GM12892 (cell line): ENCODE data around the gene NACC2.

ENCODE experiments used
- DNase-seq: peaks from one replicate; pipeline ENCODE4 v3.0.0; 2011; ENCODE audit not compliant: insufficient read length
- FAIRE-seq: peaks from 2 replicates; lab custom pipeline; 2011; peaks lifted over from hg19 to GRCh38; lab: Jason Lieb, UNC
- POLR2A ChIP-seq: IDR thresholded peaks from 2 replicates; pipeline ENCODE4 v1.6.1; 2011; ENCODE audit warnings: low read depth, low read length, control low read depth
- POLR2AphosphoS5 ChIP-seq: IDR thresholded peaks from 2 replicates; pipeline ENCODE4 v1.6.1; 2011; ENCODE audit warnings: low read depth, low read length, control low read depth
- TAF1 ChIP-seq: IDR thresholded peaks from 2 replicates; pipeline ENCODE4 v1.6.1; 2011; ENCODE audit warnings: low read depth, mild to moderate bottlenecking, control low read depth, low read length, borderline replicate concordance

NACC2 gene

DNA sequence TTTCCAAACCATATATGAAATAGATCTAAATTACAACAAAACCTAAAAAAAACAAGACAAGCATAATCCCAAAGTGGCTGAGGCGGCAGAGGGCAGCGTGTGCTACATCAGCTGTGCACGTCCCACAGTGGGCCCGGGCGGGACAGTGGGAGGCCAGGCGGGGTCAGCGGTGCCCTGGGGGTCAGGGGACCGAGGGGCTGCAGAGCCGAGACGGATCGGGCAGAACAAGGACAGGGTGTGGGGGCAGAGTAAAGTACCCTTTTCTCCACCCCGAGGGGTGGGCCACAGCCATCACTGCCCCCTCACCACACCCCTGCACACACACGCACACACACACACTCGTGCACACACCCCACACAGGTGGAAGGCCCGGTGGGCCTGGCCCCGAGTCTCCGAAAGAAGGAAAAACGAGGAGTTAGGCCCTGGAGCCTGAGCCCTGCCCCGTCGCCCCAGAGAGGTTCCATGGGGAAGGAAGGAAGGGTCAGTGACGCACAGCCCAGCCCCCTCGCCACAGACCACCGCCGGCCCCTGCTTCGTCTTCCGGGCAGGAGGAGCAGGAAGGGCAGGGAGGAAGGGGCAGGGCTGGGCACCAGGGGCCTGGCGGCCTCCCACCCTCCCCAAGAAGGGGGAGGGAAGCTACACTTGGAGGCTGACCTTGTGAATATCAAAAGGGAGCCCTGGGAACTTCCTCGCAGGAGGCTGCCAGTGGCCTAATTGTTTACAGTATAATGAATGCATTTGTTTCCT lies 84.3 kb downstream of the NACC2 start:
- no peak for TF ChIP-seq POLR2A
- TF ChIP-seq TAF1 = no peak
- TF ChIP-seq POLR2AphosphoS5 = no peak
- FAIRE-seq (no peak), DNase-seq (no peak)

DNA sequence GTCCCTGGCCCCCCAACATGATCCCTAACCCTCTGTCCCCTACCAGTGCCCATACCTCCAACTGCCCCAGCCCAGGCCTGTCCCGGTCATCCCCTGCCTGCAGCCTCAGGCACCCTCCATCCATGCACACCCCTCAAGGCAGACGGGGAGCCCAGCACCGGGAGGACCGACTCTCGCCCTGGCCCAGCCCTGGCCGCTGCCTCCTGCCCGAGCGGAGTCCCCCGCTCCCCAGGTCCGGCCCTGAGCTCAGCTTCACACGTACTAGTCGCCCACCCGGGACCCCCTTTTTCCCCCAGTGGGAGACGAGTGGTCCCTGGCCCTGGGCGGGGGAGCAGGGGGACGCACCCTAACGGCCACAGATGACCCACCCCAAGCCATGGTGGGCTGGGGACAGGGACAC lies 84.9 kb downstream of the NACC2 start:
- TF ChIP-seq POLR2A = no peak
- no peak for TF ChIP-seq TAF1
- TF ChIP-seq POLR2AphosphoS5 = no peak
- DNase-seq (no peak), FAIRE-seq (no peak)

DNA sequence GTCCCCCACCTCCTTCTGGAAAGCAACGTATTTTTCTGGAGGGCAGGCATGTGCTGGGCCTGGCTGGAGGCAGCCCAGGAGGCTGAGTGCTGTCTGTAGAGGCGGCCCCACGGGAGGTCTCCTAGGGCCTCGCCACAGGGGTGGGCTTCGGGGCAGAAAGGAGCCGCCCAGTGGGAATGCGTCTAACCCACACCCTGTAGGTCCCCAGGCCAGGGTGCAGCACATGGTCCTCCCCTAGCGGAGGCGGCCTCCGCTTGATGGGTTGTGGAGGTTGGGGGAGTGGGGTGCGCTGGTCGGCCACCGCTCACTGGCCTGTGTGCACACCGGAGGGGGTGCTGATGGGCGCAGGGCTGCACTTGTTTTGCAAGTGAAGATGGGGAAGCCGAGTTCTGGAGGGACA lies 85.6 kb downstream of the NACC2 start:
- FAIRE-seq = no peak
- TF ChIP-seq POLR2A (no peak), POLR2AphosphoS5 (no peak), TAF1 (no peak)
- no peak for DNase-seq

GRCh38 chr9:136008693-136008997 lies 86.4 kb downstream of the NACC2 start:
- DNase-seq (no peak), FAIRE-seq (no peak)
- no peak for TF ChIP-seq POLR2AphosphoS5

GRCh38 chr9:136007934-136008692 lies 87.0 kb downstream of the NACC2 start:
- no peak for FAIRE-seq

GRCh38 chr9:136007276-136007933 lies 87.7 kb downstream of the NACC2 start:
- FAIRE-seq (no peak), DNase-seq (no peak)
- TF ChIP-seq POLR2A (no peak), POLR2AphosphoS5 (no peak), TAF1 (no peak)

More at GRCh38 chr9:136007934-136008692, 87.0 kb downstream of the NACC2 start:
- DNase-seq = no peak
- TF ChIP-seq POLR2AphosphoS5 = no peak
- no peak for TF ChIP-seq POLR2A
- no peak for TF ChIP-seq TAF1

- no peak for TF ChIP-seq POLR2A
- no peak for TF ChIP-seq POLR2AphosphoS5
- no peak for TF ChIP-seq TAF1
- DNase-seq (no peak), FAIRE-seq (no peak)
Observed at GRCh38 chr9:136006169-136006568, 88.9 kb downstream of the NACC2 start.

DNA sequence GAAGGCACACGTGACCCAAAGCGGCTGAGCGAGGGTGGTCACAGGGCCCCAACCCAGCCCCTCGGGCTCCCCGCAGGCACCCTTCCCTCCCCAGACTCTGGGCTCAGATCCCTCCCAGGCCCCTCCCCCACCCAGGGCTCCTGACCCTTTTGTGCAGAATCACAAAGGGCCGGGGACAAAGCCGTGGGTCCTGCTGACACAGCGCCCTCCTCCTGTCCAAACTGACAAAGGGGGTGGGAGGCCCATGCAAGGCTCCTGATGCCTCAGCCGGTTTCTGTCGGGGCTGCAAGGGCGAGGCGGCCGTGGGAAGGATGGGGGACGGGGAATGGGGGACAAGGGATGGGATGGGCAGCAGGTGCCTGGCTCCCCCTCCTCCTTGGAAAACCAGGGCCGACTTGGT lies 90.4 kb downstream of the NACC2 start:
- no peak for FAIRE-seq
- TF ChIP-seq TAF1 (no peak), POLR2A (no peak), POLR2AphosphoS5 (no peak)
- DNase-seq = no peak

- DNase-seq (no peak), FAIRE-seq (no peak)
- TF ChIP-seq POLR2AphosphoS5 (no peak), POLR2A (no peak), TAF1 (no peak)
Observed at GRCh38 chr9:136004219-136004618, 90.9 kb downstream of the NACC2 start.

DNA sequence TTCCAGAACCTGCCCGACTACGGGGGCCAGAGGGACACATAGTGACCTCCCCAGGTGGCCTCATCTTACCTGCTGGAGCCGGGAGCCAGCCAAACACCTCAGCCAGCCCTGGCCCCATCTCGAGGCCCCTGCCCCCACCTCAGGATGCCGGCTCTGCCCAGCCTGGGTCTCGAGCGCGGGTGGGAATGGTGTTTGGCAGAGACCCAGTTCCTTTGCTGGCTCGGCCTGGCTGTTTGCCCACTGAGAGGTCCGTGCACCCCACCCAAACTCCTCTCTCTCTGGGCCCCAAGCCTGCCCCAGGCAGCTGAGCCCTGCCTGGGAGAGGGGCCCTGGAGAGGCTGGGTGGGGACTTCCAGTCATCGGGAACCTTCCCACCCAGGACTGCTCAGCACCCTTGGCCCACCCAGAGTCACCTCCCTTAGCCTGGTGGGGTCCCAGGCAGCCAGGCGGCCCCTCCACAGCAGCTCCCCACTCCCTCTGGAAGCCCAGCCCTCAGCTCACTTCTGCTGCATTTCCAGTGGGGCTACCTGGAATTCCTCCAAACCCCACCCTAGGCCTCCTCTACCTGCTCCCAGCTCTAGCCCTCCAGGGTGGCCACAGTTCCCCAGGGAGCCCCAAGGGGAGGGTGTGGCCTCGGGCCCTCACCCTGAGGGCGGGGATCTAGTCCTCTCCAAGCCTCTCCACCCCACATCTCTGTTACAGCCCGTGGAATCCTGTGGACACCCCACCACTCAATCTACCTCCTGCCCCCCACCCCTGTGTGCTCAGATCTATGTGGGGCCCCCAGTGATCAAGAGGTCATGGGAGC lies 91.5 kb downstream of the NACC2 start:
- TF ChIP-seq POLR2A = no peak
- no peak for TF ChIP-seq POLR2AphosphoS5
- no peak for TF ChIP-seq TAF1
- no peak for DNase-seq
- no peak for FAIRE-seq

GRCh38 chr9:136002881-136003280 lies 92.2 kb downstream of the NACC2 start:
- no peak for TF ChIP-seq POLR2A
- TF ChIP-seq TAF1 = no peak
- no peak for TF ChIP-seq POLR2AphosphoS5
- FAIRE-seq (no peak), DNase-seq (no peak)
